SK-N-MC (cell line): Measurements from ENCODE around the gene LETMD1.
A peak's percentile ranks its signal among the peaks of the same experiment; 100 is the strongest.

Source experiments
- EZH2 ChIP-seq: fragments of 200-600 bp; sonication (generic); IDR thresholded peaks from one replicate; pipeline ENCODE4 v1.6.1; 2017; ENCODE audit warnings: antibody characterized with exemption
- FOXP2 ChIP-seq: optimal IDR thresholded peaks from 2 replicates; pipeline ENCODE3; 2011; ENCODE audit warnings: mild to moderate bottlenecking, moderate library complexity; ENCODE audit not compliant: insufficient read depth; ENCODE audit errors: extremely low read length, control extremely low read depth
- POLR2AphosphoS5 ChIP-seq: IDR thresholded peaks from 2 replicates; pipeline ENCODE4 v1.6.1; 2012; ENCODE audit warnings: mild to moderate bottlenecking, low read depth, low read length, borderline replicate concordance

DNA sequence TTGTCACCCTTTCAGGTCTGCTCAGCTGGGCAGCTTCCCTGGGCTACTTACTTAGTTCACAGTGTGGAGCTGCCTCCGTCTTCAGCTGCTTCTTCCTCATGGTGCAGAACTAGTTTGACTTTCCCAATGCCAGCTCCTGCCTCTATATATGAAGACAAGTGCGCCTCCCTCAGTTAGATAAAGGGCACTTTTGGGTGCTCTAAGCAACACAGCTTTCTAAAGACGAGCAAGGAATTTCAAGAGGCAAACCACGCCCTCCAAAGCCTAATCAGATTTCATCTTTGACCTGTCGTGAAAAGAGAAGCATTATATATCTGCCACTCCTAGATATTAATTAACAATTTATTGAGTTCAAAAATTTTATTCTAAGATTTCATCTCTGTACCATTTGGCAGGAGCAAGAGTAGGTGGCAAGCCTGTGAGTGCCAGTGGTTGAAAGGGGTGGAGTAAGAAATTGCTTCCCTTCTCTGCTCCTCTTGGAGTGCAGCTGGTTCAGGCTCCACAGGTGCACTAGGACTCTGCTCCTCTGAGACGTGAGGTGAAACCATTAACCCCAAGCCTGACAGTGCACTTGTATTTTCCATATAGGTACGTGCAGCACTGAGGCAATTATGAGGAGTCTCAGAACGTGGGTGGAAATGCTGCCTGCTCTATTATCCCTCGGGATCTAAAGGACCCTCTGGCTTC lies 19.9 kb upstream of the LETMD1 start:
- TF ChIP-seq EZH2 (no peak), POLR2AphosphoS5 (0 out of 2 replicates have a peak, but pooled peaks have one; percentile 17), FOXP2 (no peak)
